Fibroblast of lung (primary cell): ENCODE results near the gene WDR36. TPM values are rescaled to one million over a fixed set of nuclear protein-coding genes. Genes with fewer than 3 reads are reported as not detected.

Source experiments
- DNase-seq, 2 donors: peaks; one replicate each; pipeline versions ENCODE4 v3.0.0 to v3.0.0-alpha.2; 2010; ENCODE audit warnings: low read depth in 2 of 2
- H2AFZ ChIP-seq: 2 replicates; pipeline ENCODE4 v1.5.1; 2012; ENCODE audit warnings: low read length, control low read depth, inconsistent platforms
- H3K27ac ChIP-seq: 2 replicates; pipeline ENCODE4 v1.5.1; 2011; ENCODE audit warnings: low read length, control low read depth; ENCODE audit not compliant: insufficient read depth
- H3K27me3 ChIP-seq: 2 replicates; pipeline ENCODE4 v1.5.1; 2011; ENCODE audit warnings: mild to moderate bottlenecking, low read length; ENCODE audit not compliant: control insufficient read depth, insufficient read depth
- H3K36me3 ChIP-seq: 2 replicates; pipeline ENCODE4 v1.5.1; 2011; ENCODE audit warnings: low read length; ENCODE audit not compliant: control insufficient read depth, insufficient read depth
- H3K4me1 ChIP-seq: 2 replicates; pipeline ENCODE4 v1.5.1; 2011; ENCODE audit warnings: low read length; ENCODE audit not compliant: control insufficient read depth, insufficient read depth; ENCODE audit errors: extremely low read depth
- H3K4me2 ChIP-seq: 2 replicates; pipeline ENCODE4 v1.5.1; 2011; ENCODE audit warnings: low read length, control low read depth; ENCODE audit not compliant: insufficient read depth; ENCODE audit errors: extremely low read depth
- H3K4me3 ChIP-seq, 4 experiments: fragments of 200-600 bp in 1 of 4; sonication (generic) in 1 of 4; replicated peaks in 1 of 4; 2 replicates each; pipeline ENCODE4 v1.5.1; 2011 to 2016; ENCODE audit warnings: low read length in 4 of 4, low read depth in 3 of 4, mild to moderate bottlenecking in 3 of 4, control low read depth in 2 of 4, inconsistent platforms in 1 of 4, mixed read lengths in 1 of 4; ENCODE audit not compliant: insufficient read depth in 1 of 4; ENCODE audit errors: control extremely low read depth in 1 of 4
- H3K79me2 ChIP-seq: 2 replicates; pipeline ENCODE4 v1.5.1; 2012; ENCODE audit warnings: mild to moderate bottlenecking, low read length, inconsistent platforms; ENCODE audit not compliant: control insufficient read depth, insufficient read depth
- H3K9ac ChIP-seq: 2 replicates; pipeline ENCODE4 v1.5.1; 2011; ENCODE audit warnings: mild to moderate bottlenecking, low read length, control low read depth; ENCODE audit not compliant: insufficient read depth
- H3K9me3 ChIP-seq: 2 replicates; pipeline ENCODE4 v1.5.1; 2012; ENCODE audit warnings: low read depth, low read length; ENCODE audit not compliant: control insufficient read depth, insufficient read depth
- H4K20me1 ChIP-seq: 2 replicates; pipeline ENCODE4 v1.5.1; 2011; ENCODE audit warnings: low read length; ENCODE audit not compliant: control insufficient read depth, insufficient read depth; ENCODE audit errors: extremely low read depth
- CTCF ChIP-seq, 2 donors: IDR thresholded peaks in 1 of 2; conservative IDR thresholded peaks in 1 of 2; 1 replicate in 1 of 2; 2 replicates in 1 of 2; pipeline ENCODE4 v1.5.1; 2011 to 2012; ENCODE audit warnings: low read length in 2 of 2, control low read depth in 1 of 2, inconsistent platforms in 1 of 2, low read depth in 1 of 2, mild to moderate bottlenecking in 1 of 2
- EZH2 ChIP-seq: IDR thresholded peaks from 2 replicates; pipeline ENCODE4 v1.5.1; 2012; ENCODE audit warnings: low read length, control low read depth, mild to moderate bottlenecking; ENCODE audit errors: missing control alignments
- polyA plus RNA-seq, 2 donors: library from polyadenylated mRNA; depleted of rRNA in 1 of 2; stranded (reverse) in 1 of 2; unstranded in 1 of 2; fragments of >200 nt; gene quantifications; 2 replicates each; pipeline ENCODE4 v1.2.1, GENCODE V29; 2011 to 2012; ENCODE audit warnings: missing spikeins in 1 of 2
- total RNA-seq: library from RNA; depleted of rRNA; stranded (reverse); fragments of >200 nt; gene quantifications from 2 replicates; pipeline ENCODE4 v1.2.1, GENCODE V29; 2014

The WDR36 gene
- total and polyA plus RNA-seq, 2 donors (not counting 1 experiment from before 2014, with no cell fraction given): 34.7 to 55.8 TPM

GRCh38 chr5:111169269-111169668 lies 77.1 kb downstream of the WDR36 start:
- no peaks in the 10 kb centered on the region for H3K4me1 ChIP-seq
- H3K27me3 ChIP-seq: no peaks in the 10 kb centered on the region
- H3K27ac ChIP-seq: no peak overlapping the region
- H3K36me3 ChIP-seq: no peaks in the 10 kb centered on the region
- H3K9me3 ChIP-seq: no peaks in the 10 kb centered on the region
- H3K79me2 ChIP-seq: no peaks in the 10 kb centered on the region
- H4K20me1 ChIP-seq: no peaks in the 10 kb centered on the region
- no peak for DNase-seq
- H3K4me3 ChIP-seq: no peak overlapping the region
- TF ChIP-seq CTCF (conservative IDR thresholded peaks at IDR 0.05 in 1 of 2, IDR thresholded peaks at IDR 0.05 in 1 of 2; ENCODE audit: low read depth in 1 of 2, low read length in 2 of 2) (no peak), EZH2 (no peak)
- no peak overlapping the region for H3K4me2 ChIP-seq
- no peak overlapping the region for H3K9ac ChIP-seq
- no peak overlapping the region for H2AFZ ChIP-seq

GRCh38 chr5:111170279-111170678 lies 78.1 kb downstream of the WDR36 start:
- H3K9ac ChIP-seq: no peak overlapping the region
- H3K9me3 ChIP-seq: no peaks in the 10 kb centered on the region
- H3K36me3 ChIP-seq: no peaks in the 10 kb centered on the region
- no peak overlapping the region for H2AFZ ChIP-seq
- TF ChIP-seq EZH2 (no peak), CTCF (conservative IDR thresholded peaks at IDR 0.05 in 1 of 2, IDR thresholded peaks at IDR 0.05 in 1 of 2; ENCODE audit: low read depth in 1 of 2, low read length in 2 of 2) (no peak)
- H4K20me1 ChIP-seq: no peaks in the 10 kb centered on the region
- no peaks in the 10 kb centered on the region for H3K4me1 ChIP-seq
- no peak overlapping the region for H3K4me3 ChIP-seq
- no peak overlapping the region for H3K4me2 ChIP-seq
- H3K79me2 ChIP-seq: no peaks in the 10 kb centered on the region
- H3K27ac ChIP-seq: no peak overlapping the region
- H3K27me3 ChIP-seq: no peaks in the 10 kb centered on the region
- DNase-seq: no peak

- Histone ChIP-seq H3K9me3 (no peaks in the 10 kb centered on the region), H3K4me1 (no peaks in the 10 kb centered on the region), H3K27me3 (peaks cover 2% of the 10 kb centered on the region), H3K4me2 (no peak overlapping the region), H4K20me1 (no peaks in the 10 kb centered on the region), H3K4me3 (no peak overlapping the region), H3K27ac (no peak overlapping the region), H3K36me3 (no peaks in the 10 kb centered on the region), H2AFZ (no peak overlapping the region), H3K79me2 (no peaks in the 10 kb centered on the region), H3K9ac (no peak overlapping the region)
- DNase-seq: no peak
- TF ChIP-seq EZH2 (no peak), CTCF (conservative IDR thresholded peaks at IDR 0.05 in 1 of 2, IDR thresholded peaks at IDR 0.05 in 1 of 2; ENCODE audit: low read depth in 1 of 2, low read length in 2 of 2) (no peak)
These were observed 80.4 kb downstream of the WDR36 start for GRCh38 chr5:111172504-111172903.
